Thoracic aorta (tissue), 2 donors: Measurements from ENCODE around the gene ARHGAP6. TPM values are rescaled to one million over a fixed set of nuclear protein-coding genes. Genes with fewer than 3 reads are reported as not detected.
"Not testable (repeated sequence)": the region's sequence is repeated elsewhere in the genome, so short reads cannot be mapped to it uniquely, and the experiment has no call there.

Experiments used
- ATAC-seq: fragments of 150-250 bp; one replicate; pipeline ENCODE4 v1.8.0; 2017; ENCODE audit warnings: low read depth; ENCODE audit not compliant: insufficient number of reproducible peaks, low FRiP score
- DNase-seq: peaks from one replicate; pipeline ENCODE4 v3.0.0-alpha.2; 2020; ENCODE audit warnings: low spot score
- H3K27ac ChIP-seq, 2 donors: fragments of 200-600 bp; sonication (generic); 1 replicate in 1 of 2; 2 replicates in 1 of 2; pipeline ENCODE4 v1.5.1; 2016; ENCODE audit warnings: mild to moderate bottlenecking in 2 of 2, moderate library complexity in 2 of 2
- H3K27me3 ChIP-seq: fragments of 200-600 bp; sonication (generic); replicated peaks from 2 replicates; pipeline ENCODE4 v1.6.0; 2016; ENCODE audit warnings: mild to moderate bottlenecking; ENCODE audit not compliant: insufficient read depth
- H3K36me3 ChIP-seq: fragments of 200-600 bp; sonication (generic); one replicate; pipeline ENCODE4 v1.5.1; 2016
- H3K4me1 ChIP-seq, 2 donors: fragments of 200-600 bp; sonication (generic); 1 replicate in 1 of 2; 2 replicates in 1 of 2; pipeline versions ENCODE4 v1.5.1 to v1.6.0; 2016; ENCODE audit warnings: low read depth in 2 of 2, mild to moderate bottlenecking in 1 of 2; ENCODE audit not compliant: control insufficient read depth in 1 of 2
- H3K4me3 ChIP-seq: fragments of 200-600 bp; sonication (generic); 2 replicates; pipeline ENCODE4 v1.5.1; 2016; ENCODE audit warnings: mild to moderate bottlenecking
- H3K9me3 ChIP-seq: fragments of 200-600 bp; sonication (generic); 2 replicates; pipeline ENCODE4 v1.5.1; 2016
- total RNA-seq, 2 donors: library from RNA; depleted of rRNA; stranded (reverse); fragments of >200 nt; gene quantifications; one replicate each; pipeline versions ENCODE4 v1.1.0 to v1.2.3, GENCODE V29; 2016
- TF ChIP-seq, protein P1 (sequence below): fragments of 200-600 bp; sonication (generic); IDR thresholded peaks from one replicate; pipeline ENCODE4 v1.5.1; 2019; ENCODE audit warnings: antibody characterized with exemption

The ARHGAP6 gene
- total RNA-seq, 2 donors from 2014 or later = 14.6 to 22.3 TPM

DNA sequence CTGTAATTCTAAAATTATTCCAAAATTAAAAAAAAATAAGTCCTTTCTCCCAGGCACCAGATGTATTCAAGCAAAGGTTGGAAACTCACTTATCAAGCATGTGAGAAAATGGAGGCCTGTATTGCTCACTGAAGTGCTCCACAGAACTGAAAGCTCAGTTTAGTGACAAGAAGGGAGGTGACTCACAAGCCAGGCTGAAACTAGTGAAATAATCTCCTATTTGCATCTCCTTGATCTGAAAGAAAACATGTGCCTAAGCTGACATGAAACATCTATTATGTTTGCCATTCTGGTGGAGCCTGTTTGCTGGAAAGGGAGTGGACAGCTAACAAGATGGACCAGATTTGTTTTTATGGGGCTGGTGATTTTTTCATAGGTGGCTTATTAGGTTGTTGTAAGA is 426.5 kb downstream of the ARHGAP6 start:
- Histone ChIP-seq H3K4me3 (no peak overlapping the region), H3K27ac (no peak overlapping the region), H3K4me1 (peaks cover 0 to 5% of the 10 kb centered on the region in 2 donors), H3K27me3 (no peaks in the 10 kb centered on the region), H3K9me3 (no peaks in the 10 kb centered on the region), H3K36me3 (no peaks in the 10 kb centered on the region)
- no peak for DNase-seq
- no peak for ATAC-seq
- TF ChIP-seq, protein P1, sequence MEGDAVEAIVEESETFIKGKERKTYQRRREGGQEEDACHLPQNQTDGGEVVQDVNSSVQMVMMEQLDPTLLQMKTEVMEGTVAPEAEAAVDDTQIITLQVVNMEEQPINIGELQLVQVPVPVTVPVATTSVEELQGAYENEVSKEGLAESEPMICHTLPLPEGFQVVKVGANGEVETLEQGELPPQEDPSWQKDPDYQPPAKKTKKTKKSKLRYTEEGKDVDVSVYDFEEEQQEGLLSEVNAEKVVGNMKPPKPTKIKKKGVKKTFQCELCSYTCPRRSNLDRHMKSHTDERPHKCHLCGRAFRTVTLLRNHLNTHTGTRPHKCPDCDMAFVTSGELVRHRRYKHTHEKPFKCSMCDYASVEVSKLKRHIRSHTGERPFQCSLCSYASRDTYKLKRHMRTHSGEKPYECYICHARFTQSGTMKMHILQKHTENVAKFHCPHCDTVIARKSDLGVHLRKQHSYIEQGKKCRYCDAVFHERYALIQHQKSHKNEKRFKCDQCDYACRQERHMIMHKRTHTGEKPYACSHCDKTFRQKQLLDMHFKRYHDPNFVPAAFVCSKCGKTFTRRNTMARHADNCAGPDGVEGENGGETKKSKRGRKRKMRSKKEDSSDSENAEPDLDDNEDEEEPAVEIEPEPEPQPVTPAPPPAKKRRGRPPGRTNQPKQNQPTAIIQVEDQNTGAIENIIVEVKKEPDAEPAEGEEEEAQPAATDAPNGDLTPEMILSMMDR = no peak

DNA sequence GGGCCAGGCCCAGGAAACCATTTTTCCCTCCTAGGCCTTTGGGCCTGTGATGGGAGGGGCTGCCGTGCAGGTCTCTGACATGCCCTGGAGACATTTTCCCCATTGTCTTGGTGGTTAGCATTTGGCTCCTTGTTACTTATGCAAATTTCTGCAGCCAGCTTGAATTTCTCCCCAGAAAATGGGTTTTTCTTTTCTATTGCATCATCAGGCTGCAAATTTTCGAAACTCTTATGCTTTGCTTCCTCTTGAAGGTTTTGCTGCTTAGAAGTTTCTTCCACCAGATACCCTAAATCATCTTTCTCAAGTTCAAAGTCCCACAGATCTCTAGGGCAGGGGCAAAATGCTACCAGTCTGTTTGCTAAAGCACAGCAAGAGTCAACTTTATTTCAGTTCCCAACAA is 430.3 kb downstream of the ARHGAP6 start:
- not testable (repeated sequence) for H3K27ac ChIP-seq, H3K27me3 ChIP-seq, DNase-seq, H3K4me3 ChIP-seq, H3K9me3 ChIP-seq, H3K4me1 ChIP-seq, ATAC-seq, H3K36me3 ChIP-seq

DNA sequence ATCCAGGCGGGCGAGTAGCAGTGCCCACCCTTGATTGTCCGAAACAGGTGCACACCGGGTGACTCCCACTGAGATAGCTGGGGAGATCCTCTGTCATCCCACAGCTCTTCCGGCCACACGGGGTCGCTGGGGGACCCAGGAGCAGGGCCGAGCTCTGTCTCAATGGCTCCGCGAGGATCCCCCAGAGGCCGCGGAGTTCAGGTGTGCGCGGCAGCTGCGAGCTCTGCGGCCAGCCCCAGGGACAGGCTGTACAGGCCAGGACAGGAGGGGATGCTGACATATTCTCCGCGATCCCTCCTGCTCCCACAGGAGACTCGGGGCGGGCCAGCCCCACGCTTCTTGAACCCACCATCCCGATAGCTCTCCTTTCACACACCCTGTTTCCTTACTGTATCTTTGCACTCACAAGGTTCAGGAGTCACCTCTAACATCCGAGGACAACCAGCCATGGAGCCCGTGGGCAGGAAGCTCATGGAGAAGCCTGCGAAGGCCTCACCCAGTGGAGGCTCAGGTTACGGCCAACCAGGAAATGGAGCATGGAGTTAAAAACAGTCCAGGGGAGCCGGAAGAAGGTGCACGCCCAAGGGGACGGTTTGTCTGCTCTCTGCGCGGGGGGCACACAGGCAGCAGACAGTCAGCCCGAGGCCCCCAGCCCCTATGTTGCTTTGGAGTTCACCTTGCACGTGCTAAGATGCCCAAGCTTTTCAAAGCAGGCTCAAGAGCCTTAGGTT is 450.4 kb downstream of the ARHGAP6 start:
- no peaks in the 10 kb centered on the region for H3K36me3 ChIP-seq
- H3K27ac ChIP-seq = no peak overlapping the region
- DNase-seq = no peak
- TF ChIP-seq, protein P1 = no peak
- no peaks in the 10 kb centered on the region for H3K9me3 ChIP-seq
- no peaks in the 10 kb centered on the region for H3K4me1 ChIP-seq
- no peak for ATAC-seq
- H3K27me3 ChIP-seq = no peaks in the 10 kb centered on the region
- H3K4me3 ChIP-seq = no peak overlapping the region

DNA sequence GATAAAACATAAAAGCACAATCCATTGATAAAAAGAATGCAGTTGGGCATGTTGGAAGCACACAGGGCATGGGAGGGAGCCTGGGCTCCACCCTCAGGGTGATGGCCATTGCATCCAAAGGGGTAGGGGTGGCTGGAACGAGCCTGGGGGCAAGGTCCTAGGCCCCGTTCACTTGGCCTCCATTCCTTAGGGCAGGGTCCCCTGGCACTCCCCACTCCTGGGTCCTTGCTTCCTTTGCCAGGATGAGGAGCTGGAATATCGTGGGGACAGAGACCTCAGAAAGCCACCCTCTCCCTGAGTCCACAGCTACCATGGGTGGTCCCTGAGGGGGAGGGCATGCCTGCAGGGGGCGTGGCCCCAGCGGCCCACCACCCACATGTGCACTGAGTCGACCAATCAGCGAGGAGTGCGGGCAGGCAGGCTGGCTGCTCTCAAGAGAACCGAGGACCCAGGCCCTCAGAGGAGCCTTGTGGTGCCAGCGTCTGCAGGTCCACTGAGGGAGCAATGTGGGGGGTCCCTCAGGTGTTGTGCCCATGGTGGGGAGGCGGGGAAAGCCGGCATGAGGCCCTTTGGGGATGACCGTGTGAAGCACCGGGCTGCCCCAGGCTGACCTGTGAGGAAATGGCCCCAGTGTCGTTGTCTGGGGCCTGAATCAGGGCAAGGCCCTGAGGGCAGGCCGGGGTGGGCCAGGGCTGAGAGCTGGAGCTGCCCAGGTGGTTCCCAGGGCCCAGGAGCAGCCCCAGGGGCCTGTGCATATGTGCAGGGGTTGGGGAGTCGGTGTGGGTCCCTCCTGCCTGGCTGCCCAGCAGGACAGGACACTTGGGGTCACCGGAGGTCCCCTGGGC is 451.2 kb downstream of the ARHGAP6 start:
- Histone ChIP-seq H3K27me3 (no peaks in the 10 kb centered on the region), H3K4me1 (no peaks in the 10 kb centered on the region), H3K27ac (no peak overlapping the region), H3K36me3 (no peaks in the 10 kb centered on the region), H3K4me3 (no peak overlapping the region), H3K9me3 (no peaks in the 10 kb centered on the region)
- TF ChIP-seq, protein P1 = no peak
- ATAC-seq (no peak), DNase-seq (no peak)

DNA sequence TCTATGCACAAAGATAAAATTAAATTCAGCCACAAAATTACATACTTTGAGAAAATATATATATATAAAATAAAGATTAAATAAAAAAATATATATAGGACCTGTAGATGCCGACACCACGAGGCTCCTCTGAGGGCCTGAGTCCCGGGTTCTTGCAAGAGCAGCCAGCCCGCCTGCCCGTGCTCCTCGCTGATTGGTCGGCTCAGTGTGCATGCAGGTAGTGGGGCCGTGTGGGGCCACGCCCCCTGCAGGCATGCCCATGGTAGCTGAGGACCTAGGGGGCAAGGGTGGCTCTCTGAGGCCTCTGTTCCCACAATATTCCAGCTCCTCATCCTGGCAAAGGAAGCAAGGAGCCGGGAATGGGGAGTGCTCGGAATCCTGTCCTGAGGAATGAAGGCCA is 453.0 kb downstream of the ARHGAP6 start:
- Histone ChIP-seq H3K27ac (no peak overlapping the region), H3K27me3 (no peaks in the 10 kb centered on the region), H3K4me1 (no peaks in the 10 kb centered on the region), H3K4me3 (no peak overlapping the region), H3K36me3 (no peaks in the 10 kb centered on the region), H3K9me3 (no peaks in the 10 kb centered on the region)
- TF ChIP-seq, protein P1 = no peak
- ATAC-seq (no peak), DNase-seq (no peak)
